Kidney (tissue), 14 donors: ENCODE measurements around the gene EIF4H. TPM values are rescaled to one million over a fixed set of nuclear protein-coding genes. Genes with fewer than 3 reads are reported as not detected.
A peak's percentile ranks its signal among the peaks of the same experiment; 100 is the strongest.
"Not testable (repeated sequence)": the region's sequence is repeated elsewhere in the genome, so short reads cannot be mapped to it uniquely, and the experiment has no call there.

Experiments used
- DNase-seq, 5 donors: peaks; one replicate each; pipeline ENCODE4 v3.0.0-alpha.2; 2013 to 2020
- FAIRE-seq: peaks from 2 replicates; lab custom pipeline; 2012; peaks lifted over from hg19 to GRCh38; lab: Jason Lieb, UNC
- H3K27ac ChIP-seq, 2 donors: one replicate each; pipeline ENCODE4 v1.7.0; 2013; ENCODE audit warnings: low read depth in 2 of 2, low read length in 2 of 2, inconsistent platforms in 1 of 2
- H3K27me3 ChIP-seq: one replicate; pipeline ENCODE4 v1.7.1; 2013; ENCODE audit warnings: low read length, inconsistent platforms; ENCODE audit not compliant: control insufficient read depth, insufficient read depth
- H3K36me3 ChIP-seq, 3 donors: one replicate each; pipeline versions ENCODE4 v1.7.0 to v1.7.1; 2013; ENCODE audit warnings: low read length in 3 of 3, control low read depth in 1 of 3, inconsistent platforms in 1 of 3; ENCODE audit not compliant: insufficient read depth in 3 of 3, control insufficient read depth in 2 of 3
- H3K4me1 ChIP-seq, 3 donors: one replicate each; pipeline versions ENCODE4 v1.7.0 to v1.7.1; 2013; ENCODE audit warnings: low read length in 3 of 3, inconsistent platforms in 1 of 3, low read depth in 1 of 3; ENCODE audit not compliant: control insufficient read depth in 2 of 3, insufficient read depth in 2 of 3
- H3K4me3 ChIP-seq, 3 donors: one replicate each; pipeline versions ENCODE4 v1.7.0 to v1.8.1; 2013; ENCODE audit warnings: low read length in 3 of 3, control low read depth in 1 of 3, inconsistent platforms in 1 of 3
- H3K9ac ChIP-seq, 3 donors: one replicate each; pipeline versions ENCODE4 v1.7.0 to v1.7.1; 2013; ENCODE audit warnings: low read length in 3 of 3, control low read depth in 1 of 3, inconsistent platforms in 1 of 3
- H3K9me3 ChIP-seq, 3 donors: one replicate each; pipeline versions ENCODE4 v1.7.0 to v1.7.1; 2013; ENCODE audit warnings: low read length in 3 of 3, control low read depth in 1 of 3, inconsistent platforms in 1 of 3; ENCODE audit not compliant: control insufficient read depth in 2 of 3, insufficient read depth in 1 of 3
- CTCF ChIP-seq: IDR thresholded peaks from 3 replicates; pipeline ENCODE4 v1.5.1; 2012; ENCODE audit warnings: mild to moderate bottlenecking, moderate library complexity, borderline replicate concordance; ENCODE audit not compliant: insufficient read depth; ENCODE audit errors: extremely low read depth
- intact Hi-C: fragments of 100-400 bp; cut with DNase I; formaldehyde crosslinking; loops from one replicate; pipeline ENCODE4 v1.11.1; 2022
- polyA plus RNA-seq: library from polyadenylated mRNA; stranded (reverse); fragments of 350-450 nt; fragmentation: Illumina TruSeq; extraction: RNeasy Lipid Tissue Mini Kit (QIAGEN cat#74804); gene quantifications from one replicate; pipeline ENCODE4 v1.2.3, GENCODE V29; 2014; ENCODE audit warnings: low read depth, low replicate concordance; ENCODE audit not compliant: insufficient read depth
- total RNA-seq: library from RNA; stranded (reverse); fragmentation: NEBNext Ultra II Directional; extraction: Animal tissue kit (Norgen Biotek cat#: 25700); gene quantifications from one replicate; pipeline ENCODE4 v1.2.1, GENCODE V29; 2021
- donor health status: control.
- donor health status: control.
- donor health status: control.
- donor health status: control.
- donor health status: control.
- donor health status: DM: yes; HTN: yes; CAD: no.
- donor health status: Normal renal cell carcinoma (clear cell type).

Gene EIF4H
- total and polyA plus RNA-seq, 2 donors from 2014 or later: 153 to 240 TPM

DNA sequence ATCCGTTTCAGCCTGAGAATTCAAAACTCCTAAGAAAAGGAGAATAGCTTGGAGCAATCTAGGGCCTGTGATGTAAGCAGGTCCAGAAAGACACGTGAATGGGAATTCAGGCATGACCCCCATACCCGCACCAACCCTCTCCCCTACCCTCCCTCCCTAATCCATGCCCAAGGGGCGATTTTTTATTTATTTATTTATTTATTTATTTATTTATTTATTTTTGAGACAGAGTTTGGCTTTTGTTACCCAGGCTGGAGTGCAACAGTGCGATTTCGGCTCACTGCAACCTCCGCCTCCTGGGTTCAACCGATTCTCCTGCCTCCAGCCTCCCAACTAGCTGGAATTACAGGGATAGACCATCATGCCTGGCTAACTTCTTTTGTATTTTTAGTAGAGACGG is 16.6 kb upstream of the EIF4H start:
- FAIRE-seq: no peak
- no peak overlapping the region for H3K4me3 ChIP-seq
- TF ChIP-seq CTCF: no peak
- no peaks in the 10 kb centered on the region for H3K36me3 ChIP-seq
- H3K9ac ChIP-seq: no peak overlapping the region
- no peak for DNase-seq
- no peaks in the 10 kb centered on the region for H3K27me3 ChIP-seq
- H3K9me3 ChIP-seq: no peaks in the 10 kb centered on the region
- no peaks in the 10 kb centered on the region for H3K4me1 ChIP-seq
- H3K27ac ChIP-seq: no peak overlapping the region
- intact Hi-C loops: no loop called here

- H3K4me1 ChIP-seq: no peaks in the 10 kb centered on the region
- FAIRE-seq: no peak
- H3K4me3 ChIP-seq: no peak overlapping the region
- TF ChIP-seq CTCF: no peak
- H3K9me3 ChIP-seq: no peaks in the 10 kb centered on the region
- DNase-seq: peak in 2 of 5 donors; percentile 33 to 70
- intact Hi-C loops: no loop called here
- no peaks in the 10 kb centered on the region for H3K27me3 ChIP-seq
- H3K9ac ChIP-seq: no peak overlapping the region
- H3K36me3 ChIP-seq: no peaks in the 10 kb centered on the region
- no peak overlapping the region for H3K27ac ChIP-seq
Measured at GRCh38 chr7:74164985-74165456, 9.1 kb upstream of the EIF4H start.

DNA sequence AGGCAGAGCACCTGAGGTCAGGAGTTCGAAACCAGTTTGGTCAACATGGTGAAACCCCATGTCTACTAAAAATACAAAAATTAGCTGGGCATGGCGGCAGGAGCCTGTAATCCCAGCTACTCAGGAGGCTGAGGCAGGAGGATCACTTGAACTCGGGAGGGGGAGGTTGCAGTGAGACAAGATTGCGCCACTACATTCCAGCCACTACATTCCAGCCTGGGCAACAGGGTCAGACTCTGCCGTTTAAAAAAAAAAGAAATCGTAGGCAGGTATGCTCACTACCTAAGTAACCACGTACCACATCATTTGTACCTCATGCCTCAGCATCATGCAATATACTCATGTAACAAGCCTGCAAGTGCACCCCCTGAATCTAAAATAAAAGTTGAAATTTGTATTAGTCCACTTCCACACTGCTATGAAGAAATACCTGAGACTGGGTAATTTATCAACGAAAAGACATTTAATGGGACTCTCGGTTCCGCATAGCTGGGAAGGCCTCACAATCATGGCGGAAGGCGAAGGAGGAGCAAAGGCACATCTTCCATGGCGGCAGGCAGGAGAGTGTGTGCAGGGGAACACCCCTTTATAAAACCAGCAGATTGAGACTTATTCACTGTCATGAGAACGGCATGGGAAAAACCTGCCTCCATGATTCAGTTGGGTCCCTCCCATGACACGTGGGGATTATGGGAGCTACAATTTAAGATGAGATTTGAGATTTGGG is 8.1 kb upstream of the EIF4H start:
- no peaks in the 10 kb centered on the region for H3K4me1 ChIP-seq
- no peaks in the 10 kb centered on the region for H3K27me3 ChIP-seq
- intact Hi-C loops: no loop called here
- no peaks in the 10 kb centered on the region for H3K36me3 ChIP-seq
- no peak for TF ChIP-seq CTCF
- no peak overlapping the region for H3K9ac ChIP-seq
- DNase-seq: no peak
- H3K9me3 ChIP-seq: no peaks in the 10 kb centered on the region
- no peak overlapping the region for H3K4me3 ChIP-seq
- H3K27ac ChIP-seq: no peak overlapping the region
- FAIRE-seq: no peak

DNA sequence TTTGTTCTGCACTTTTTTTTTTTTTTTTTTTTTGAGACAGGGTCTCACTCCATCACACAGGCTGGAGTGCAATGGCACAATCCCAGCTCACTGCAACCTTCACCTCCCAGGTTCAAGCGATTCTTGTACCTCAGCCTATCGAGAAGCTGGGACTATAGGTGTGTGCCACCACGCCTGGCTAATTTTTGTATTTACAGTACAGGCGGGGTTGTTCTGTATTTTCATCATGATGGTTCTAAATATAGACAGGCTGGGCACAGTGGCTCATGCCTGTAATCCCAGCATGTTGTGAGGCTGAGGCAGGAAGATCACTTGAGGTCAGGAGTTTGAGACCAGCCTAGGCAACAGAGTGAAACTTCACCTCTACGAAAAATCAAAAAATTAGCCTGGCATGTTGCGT is 6.8 kb upstream of the EIF4H start:
- H3K27ac ChIP-seq, FAIRE-seq, H3K9me3 ChIP-seq, H3K4me3 ChIP-seq, intact Hi-C loops, DNase-seq, H3K36me3 ChIP-seq, H3K4me1 ChIP-seq, H3K27me3 ChIP-seq, H3K9ac ChIP-seq: not testable (repeated sequence)
